Germinal center (tissue), 1 donor: ENCODE measurements around the gene ASS1.

ENCODE experiments used
- DNase-seq: peaks from one replicate; pipeline ENCODE4 v3.0.0; 2012; ENCODE audit warnings: mixed read lengths, low spot score

Gene ASS1

GRCh38 chr9:130498298-130498917 is 53.6 kb downstream of the ASS1 start:
- DNase-seq, result no peak

GRCh38 chr9:130498918-130499698 is 54.3 kb downstream of the ASS1 start:
- no peak for DNase-seq

GRCh38 chr9:130499804-130500263 is 55.1 kb downstream of the ASS1 start:
- DNase-seq, result no peak

- DNase-seq, result no peak
These were observed 55.8 kb downstream of the ASS1 start for GRCh38 chr9:130500340-130501180.

GRCh38 chr9:130501639-130502038 is 56.9 kb downstream of the ASS1 start:
- no peak for DNase-seq

GRCh38 chr9:130508218-130508617 is 63.5 kb downstream of the ASS1 start:
- no peak for DNase-seq

GRCh38 chr9:130512199-130512598 is 67.4 kb downstream of the ASS1 start:
- DNase-seq, result no peak

- DNase-seq, result no peak
These were observed 68.3 kb downstream of the ASS1 start for GRCh38 chr9:130513078-130513477.

GRCh38 chr9:130518233-130518632 is 73.5 kb downstream of the ASS1 start:
- DNase-seq, result no peak

- DNase-seq, result no peak
These were observed 74.4 kb downstream of the ASS1 start for GRCh38 chr9:130518943-130519799.

- no peak for DNase-seq
These were observed 75.2 kb downstream of the ASS1 start for GRCh38 chr9:130519927-130520326.

- no peak for DNase-seq
These were observed 77.0 kb downstream of the ASS1 start for GRCh38 chr9:130521715-130522114.

GRCh38 chr9:130522233-130522808 is 77.6 kb downstream of the ASS1 start:
- no peak for DNase-seq

GRCh38 chr9:130523921-130524320 is 79.2 kb downstream of the ASS1 start:
- no peak for DNase-seq

- DNase-seq, result no peak
These were observed 81.6 kb downstream of the ASS1 start for GRCh38 chr9:130526193-130526853.

- no peak for DNase-seq
These were observed 82.3 kb downstream of the ASS1 start for GRCh38 chr9:130526854-130527650.

GRCh38 chr9:130527651-130528310 is 83.0 kb downstream of the ASS1 start:
- DNase-seq, result no peak

GRCh38 chr9:130528674-130529073 is 83.9 kb downstream of the ASS1 start:
- DNase-seq, result no peak

GRCh38 chr9:130530938-130531337 is 86.2 kb downstream of the ASS1 start:
- DNase-seq, result no peak
